HUDEP-2 (cell line): Measurements from ENCODE around the gene ABHD17C.
"Not testable (repeated sequence)": the region's sequence is repeated elsewhere in the genome, so short reads cannot be mapped to it uniquely, and the experiment has no call there.

Experiments
- DNase-seq, 76 experiments: peaks; one replicate each; lab custom pipeline; 2025; ENCODE audit not compliant: unreplicated experiment in 76 of 76; lab: John Stamatoyannopoulos, UW

Gene ABHD17C

DNA sequence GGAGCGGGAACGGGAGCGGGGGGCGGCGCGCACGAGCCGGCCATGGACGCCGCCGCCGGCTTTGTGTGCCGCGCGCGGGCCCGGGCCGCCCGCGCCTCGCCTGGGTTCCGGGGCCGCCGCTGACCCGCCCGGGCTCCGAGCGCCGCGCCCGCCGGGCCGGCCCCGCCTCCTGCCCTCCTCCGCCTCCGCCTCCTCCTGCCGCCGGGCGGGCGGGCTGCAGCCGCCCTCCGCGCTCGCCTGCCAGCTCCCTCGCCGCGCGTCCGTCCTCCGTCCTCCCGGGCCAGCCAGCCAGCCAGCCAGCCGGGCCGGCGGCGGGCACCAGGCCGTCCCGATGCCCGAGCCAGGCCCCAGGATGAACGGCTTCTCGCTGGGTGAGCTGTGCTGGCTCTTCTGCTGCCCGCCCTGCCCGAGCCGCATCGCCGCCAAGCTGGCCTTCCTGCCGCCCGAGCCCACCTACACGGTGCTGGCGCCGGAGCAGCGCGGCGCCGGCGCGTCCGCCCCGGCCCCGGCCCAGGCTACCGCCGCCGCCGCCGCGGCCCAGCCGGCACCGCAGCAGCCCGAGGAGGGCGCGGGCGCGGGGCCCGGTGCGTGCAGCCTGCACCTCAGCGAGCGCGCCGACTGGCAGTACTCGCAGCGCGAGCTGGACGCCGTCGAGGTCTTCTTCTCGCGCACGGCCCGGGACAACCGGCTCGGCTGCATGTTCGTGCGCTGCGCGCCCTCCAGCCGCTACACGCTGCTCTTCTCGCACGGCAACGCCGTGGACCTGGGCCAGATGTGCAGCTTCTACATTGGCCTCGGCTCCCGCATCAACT is at the start of gene ABHD17C:
TSS of gene ABHD17C (plus strand) at position 212 of the 812 bp plus-strand sequence. CDS start at position 332, 120 bp downstream.
- DNase-seq: peak in 38 of 76 experiments; percentile 1 to 54 (median 20)

DNA sequence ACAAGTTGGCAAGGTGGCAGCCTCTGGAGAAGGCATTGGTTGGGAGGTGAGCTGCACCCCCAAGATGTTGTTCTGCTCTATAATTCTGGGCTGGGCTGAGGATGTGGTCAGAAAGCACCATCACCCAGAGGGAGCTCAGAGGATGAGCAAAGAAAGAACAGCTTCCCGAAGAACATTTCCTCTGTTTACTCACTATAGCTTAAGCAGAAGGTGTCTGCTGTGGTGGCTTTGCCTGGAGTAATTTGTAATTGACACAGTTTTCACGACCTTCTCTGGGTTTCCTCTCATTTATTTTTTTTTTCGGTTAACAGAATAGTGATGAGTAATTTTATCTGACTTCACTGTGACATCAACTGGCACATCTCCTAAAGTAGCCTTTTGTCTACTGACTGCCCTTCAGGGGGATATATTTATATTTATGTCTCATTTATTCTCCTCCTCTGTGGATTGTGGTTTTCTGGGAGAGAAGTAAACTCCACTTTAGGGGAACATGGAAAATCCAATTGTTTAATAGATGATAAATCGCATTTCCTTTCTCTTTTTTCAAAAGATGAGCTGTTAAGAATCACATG is 49.5 kb upstream of the ABHD17C start:
- no peak for DNase-seq

DNA sequence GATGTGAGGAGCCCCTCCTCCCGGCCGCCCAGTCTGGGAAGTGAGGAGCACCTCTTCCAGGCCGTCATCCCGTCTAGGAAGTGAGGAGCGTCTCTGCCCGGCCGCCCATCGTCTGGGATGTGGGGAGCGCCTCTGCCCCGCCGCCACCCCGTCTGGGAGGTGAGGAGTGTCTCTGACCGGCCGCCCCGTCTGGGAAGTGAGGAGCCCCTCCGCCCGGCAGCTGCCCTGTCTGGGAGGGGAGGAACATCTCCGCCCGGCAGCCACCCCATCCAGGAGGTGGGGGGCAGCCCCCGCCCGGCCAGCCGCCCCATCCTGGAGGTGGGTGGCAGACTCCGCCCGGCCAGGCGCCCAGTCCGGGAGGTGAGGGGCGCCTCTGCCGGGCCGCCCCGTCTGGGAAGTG is 47.7 kb upstream of the ABHD17C start:
- not testable (repeated sequence) for DNase-seq

DNA sequence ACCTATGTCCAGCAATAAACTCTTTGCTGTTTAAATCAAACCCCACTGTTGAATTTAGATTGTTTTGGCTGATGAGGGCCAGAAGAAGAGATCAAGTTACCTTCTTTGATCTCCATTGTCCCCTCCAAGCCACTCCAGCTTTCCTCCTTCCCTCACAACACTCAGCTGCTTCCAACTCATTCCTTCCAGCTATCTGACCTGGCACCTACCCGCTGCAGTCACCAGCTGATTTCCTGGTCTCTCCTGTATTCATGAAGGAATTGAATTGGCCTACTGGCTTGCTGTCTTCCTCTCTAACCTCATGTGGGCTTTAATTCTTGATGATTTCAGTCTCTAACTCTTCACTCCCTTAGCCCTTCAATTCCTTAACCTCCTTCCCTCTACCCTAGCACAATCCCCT is 40.8 kb upstream of the ABHD17C start:
- no peak for DNase-seq

DNA sequence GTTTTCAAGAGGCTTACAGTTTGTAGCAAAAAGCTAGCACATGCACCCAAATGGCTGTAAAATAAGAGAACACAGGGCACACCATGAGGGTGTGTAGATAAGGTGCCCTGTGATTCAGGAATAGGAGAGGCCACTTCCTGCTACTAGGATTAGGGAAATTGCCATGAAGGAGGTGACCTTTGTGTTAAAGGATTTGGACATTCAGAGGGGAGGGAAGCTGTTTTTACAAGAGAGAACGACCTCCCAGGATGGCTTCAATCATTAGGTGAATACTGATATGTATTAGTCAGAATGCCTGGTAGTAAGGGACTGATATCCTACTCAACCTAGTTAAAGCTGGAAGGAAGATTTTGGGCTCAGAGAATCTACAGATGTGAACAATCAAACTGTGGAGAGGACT is 35.7 kb upstream of the ABHD17C start:
- no peak for DNase-seq

DNA sequence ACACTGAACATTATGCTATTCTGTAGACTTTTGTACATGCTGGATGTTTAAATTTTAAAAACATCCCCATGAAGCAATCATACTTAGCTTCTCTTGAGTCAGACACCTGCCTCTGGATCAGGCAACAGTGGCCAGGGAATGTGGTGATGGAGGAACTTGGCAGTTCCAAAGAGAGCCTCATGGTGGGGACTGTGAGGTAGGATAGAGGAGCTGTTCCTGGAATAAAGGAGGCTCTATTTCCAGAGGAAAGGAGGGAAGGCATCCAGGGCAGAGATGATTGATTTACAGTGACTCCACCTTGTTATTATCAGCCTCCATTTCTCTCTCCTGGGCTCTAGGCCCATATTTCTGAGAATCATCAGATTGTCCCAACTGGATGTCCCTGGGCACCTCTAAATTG is 35.0 kb upstream of the ABHD17C start:
- DNase-seq: no peak

DNA sequence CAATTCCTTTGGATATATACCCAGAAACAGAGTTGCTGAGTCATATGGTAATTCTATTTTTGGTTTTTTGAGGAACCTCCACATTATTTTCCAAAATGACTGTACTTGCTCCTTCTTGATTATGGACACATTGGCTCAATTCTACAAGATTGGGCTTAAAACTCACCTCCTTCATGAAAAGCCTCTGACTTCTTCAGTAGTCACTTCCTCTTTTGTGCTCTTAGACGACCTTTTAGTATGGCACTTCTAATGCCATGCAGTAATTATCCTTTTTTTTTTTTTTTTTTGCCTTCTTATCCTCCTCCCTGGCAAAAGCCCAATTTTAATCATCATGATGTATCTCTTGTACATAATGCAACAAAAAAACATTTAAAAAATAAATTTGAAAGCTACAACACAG is 33.0 kb upstream of the ABHD17C start:
- no peak for DNase-seq

DNA sequence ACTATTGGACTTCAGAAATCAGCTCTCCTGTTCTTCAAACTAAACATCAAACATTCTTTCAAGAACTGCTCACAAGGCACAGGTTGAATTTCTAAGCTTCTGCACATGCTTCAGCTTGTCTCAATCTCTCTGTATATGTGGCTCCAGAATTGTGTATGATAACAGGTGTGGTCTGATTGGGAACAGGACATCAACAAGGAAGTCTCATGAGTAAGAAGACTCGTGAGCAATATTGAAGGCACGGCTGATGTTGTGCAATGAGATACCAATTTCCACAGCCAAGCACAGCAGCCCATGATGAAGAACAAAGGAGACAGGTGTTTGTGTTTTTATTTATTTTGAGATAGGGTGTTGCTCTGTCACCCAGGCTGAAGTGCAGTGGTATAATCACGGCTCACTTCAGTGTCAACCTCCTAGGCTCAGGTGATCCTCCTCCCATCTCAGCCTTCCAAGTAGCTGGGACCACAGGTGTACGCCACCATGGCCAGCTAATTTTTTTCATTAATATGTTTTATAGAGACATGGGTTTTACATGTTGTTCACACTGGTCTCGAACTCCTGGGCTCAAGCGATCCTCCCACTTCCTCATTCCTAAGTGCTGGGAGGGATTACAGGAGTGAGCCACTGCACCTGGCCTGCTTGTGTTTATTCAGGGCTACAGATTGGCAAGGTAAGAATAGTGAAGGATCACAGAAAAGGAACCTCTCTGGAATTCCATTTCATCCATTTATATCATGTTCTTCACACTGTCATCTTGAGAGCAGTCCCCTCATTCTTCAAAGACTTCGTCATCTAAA is 32.2 kb upstream of the ABHD17C start:
- DNase-seq: no peak

DNA sequence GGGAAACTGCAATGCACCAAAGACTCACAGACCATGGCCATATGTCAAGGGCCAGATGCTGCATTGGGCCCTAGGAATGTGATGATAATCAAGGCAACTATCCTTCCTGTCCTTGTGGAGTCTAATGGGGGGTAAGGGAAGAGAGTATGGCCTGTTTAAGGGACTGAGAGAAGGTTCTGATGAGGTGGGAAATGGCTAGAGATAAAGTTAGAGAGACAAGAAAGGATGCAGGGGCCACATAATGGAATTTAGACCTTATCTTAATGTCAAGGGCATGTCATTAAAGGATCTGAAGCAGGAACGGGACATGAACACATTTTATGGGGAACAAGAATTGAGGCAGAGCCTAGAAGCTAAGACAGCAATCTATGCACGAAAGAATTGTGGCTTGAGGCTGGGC is 30.0 kb upstream of the ABHD17C start:
- DNase-seq: no peak

DNA sequence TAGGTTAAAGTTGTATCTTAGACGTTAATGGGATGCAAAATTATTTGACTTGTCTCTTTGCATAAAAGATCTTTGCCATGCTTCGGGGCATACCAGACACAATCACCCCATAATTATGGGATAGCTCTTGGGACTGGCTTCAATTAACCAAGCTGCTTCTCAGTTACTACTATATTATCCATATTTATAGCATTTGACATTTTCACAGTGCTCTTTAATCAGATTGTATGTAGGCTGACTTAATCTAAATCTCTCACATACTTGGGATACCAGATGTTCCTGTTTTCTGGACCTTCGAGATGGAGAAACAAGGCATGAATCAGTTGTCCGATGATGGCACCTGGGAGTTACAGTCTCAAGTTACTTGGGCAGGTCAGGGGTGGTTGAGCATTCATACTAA is 27.2 kb upstream of the ABHD17C start:
- no peak for DNase-seq

DNA sequence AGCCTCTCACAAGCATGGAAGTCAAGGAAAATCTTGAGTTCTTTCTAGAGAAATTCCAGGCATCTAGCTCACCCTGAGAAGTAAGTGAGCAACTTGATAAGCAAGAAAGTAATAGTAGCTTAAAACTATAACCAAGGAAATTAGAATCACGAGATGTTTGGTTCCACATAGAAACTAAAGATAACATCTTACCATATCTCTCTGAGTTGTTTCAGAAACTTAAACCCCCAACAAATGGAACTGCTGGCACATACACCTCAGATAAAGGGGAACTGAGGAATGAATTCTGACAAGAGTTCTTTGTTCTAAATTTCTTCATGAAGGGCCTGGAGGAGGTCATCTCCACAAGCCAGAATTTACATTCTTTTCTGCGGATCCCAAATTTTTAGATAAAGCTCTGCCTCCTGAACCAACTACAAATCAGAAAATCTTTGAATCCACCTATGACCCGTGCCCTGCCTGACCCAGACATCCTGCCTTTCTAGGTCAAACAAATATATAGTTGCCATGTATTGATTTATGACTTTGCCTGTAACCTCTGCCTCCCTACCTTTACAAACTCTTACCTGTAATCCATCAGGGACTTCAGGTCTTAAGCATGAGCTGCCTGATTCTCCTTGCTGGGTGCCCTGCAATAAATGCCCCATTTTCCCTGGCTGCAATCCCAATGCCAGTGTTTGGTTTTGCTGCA is 26.4 kb upstream of the ABHD17C start:
- no peak for DNase-seq

DNA sequence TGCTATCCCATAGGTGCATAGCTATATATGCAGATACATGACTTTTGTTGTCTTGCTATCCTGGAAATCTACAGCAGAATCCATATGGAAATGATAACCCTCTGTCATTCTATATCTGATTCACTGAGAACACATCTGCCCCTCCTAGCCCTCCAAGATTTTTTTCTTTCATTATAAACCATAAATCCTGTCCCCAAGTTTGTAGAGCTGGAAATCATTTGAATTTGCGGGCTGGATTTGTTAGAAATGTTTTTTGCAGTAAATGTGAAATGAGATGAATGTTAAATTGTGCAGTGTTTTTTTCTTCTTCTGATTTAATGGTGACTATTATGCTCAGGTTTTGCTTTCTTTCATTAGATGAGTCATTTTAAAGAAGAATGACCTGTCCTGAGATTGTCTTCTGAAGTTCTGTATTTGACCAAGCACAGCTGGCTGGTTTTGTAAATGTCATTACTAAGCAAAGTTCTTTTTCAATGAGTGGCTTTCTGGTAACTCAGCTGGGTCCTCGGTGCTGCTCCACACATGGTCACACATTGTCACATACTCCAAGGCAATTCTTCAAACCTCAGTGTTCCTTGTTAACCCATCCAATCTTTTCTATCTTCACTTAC is 25.3 kb upstream of the ABHD17C start:
- no peak for DNase-seq

DNA sequence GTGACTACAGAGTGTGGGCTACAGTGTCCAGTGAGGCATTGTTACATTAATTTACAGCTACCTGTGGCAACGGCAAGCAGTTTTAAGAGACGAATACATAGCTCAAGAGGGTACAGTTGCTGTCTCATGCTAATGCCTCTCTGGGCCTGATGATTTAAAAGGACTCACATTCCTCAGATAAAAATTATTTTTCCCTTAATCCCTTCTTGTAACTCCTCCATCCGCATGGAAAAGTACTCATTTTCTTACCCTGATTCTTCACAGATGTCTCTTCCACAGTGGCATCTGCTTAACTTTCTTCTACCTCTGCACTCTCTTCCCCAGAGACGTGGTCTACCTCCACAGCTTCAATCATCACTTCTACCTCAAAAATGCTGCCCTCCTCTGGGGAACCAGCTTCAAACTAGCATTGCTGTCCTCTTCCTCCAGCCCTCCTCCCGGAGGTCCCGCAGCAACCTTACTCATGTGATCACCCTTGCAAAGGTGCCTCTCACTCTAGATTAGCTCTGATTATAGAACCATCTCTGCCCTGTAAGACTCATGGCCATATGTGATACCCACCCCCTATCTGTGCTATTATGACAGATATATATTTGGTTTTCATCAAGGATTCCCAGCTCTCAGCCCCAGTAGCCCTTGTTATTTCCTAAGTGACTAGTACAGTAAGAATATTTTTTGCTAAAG is 21.4 kb upstream of the ABHD17C start:
- DNase-seq: no peak

DNA sequence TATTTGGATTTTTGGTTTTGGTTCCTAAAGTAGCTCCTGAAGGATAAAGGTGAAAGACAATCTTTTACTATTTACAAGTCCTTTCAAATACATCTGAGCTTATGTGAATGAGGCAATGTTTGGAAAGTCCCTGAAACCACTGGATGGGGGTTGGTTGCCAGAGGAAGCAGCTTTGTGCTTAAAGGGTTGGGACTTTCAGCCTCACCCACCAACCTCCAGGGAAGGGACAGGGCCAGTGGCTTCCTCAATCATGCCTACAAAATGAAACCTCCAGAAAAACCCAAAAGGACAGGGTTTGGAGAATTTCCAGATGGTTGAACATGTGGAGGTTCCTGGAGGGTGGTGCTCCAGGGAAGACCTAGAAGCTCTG is 20.9 kb upstream of the ABHD17C start:
- no peak for DNase-seq

DNA sequence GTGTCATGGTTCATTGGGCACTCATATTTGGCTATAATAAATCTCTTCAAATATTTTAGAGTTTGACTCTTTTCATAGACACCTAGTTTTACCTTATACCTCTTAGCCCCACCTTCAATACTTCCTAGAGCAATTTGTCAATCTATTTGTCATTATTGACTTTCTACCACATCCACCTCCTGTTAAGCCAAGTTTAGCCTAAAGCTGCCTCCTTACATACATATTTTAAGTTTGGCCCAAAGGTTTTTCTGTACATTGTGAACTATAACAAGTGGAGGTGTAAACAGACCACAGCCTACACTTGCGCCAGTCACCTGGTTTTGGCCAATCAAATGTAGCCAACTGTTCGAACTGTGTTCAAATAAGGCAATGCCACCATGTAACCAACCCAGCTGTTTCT is 18.1 kb upstream of the ABHD17C start:
- DNase-seq: no peak

DNA sequence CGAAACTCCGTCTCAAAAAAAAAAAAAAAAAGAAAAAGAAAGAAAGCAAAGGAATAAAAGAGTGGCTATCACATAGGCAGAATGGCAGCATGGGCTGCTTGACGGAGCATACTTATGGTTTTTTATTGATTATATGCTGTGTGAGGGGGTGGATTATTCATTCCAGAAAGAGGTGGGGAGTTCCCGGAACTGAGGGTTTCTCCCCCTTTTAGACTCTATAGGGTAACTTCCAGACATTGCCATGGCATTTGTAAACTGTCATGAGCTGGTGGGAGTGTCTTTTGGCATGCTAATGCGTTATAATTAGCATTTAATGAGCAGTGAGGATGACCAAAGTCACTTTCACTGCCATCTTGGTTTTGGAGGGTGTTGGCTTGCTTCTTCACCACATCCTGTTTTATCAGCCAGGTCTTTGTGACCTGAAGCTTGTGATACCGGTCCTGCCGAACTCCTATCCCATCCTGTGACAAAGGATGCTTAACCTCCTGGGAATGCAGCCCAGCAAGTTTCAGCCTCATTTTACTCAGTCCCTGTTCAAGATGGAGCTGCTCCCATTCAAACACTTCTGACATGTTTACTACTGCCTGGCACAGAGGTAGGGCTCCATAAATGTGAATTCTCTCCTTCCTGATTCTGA is 15.8 kb upstream of the ABHD17C start:
- no peak for DNase-seq

DNA sequence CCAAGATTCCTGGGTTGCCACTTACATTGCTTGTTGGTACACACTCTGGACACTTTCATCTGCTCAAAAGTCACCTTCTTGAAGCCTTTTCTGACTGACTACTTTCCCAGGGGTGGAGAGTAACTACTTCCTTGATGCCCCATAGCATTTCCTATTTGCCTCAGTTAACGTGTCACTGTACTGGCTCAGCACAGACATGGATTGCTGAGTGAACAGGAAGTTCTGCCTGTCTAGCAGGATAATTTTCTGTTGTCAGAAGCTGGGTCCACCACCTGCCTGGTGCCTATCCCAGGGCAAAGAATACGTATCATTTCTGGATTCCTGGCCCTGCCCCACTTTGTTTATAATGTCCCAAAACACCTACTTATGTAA is 15.3 kb upstream of the ABHD17C start:
- DNase-seq: no peak

DNA sequence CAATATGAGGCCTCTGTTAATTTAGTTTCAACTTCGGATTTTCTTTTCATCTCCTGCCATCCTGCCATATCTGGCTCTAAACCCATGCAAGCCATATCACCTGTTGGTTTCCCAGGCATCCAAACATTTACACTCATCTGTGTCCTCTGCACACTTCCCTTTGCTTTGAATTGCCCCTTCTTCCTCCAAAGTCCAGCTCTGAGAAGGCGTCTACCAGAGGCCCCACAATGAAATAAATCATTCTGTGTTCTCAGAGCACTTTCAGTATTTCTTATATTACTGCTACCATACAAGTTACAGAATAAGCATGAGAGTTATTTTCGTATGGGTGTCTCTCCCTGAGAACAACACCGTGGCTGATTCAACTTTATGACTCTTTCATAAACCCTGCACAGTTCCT is 12.9 kb upstream of the ABHD17C start:
- no peak for DNase-seq

DNA sequence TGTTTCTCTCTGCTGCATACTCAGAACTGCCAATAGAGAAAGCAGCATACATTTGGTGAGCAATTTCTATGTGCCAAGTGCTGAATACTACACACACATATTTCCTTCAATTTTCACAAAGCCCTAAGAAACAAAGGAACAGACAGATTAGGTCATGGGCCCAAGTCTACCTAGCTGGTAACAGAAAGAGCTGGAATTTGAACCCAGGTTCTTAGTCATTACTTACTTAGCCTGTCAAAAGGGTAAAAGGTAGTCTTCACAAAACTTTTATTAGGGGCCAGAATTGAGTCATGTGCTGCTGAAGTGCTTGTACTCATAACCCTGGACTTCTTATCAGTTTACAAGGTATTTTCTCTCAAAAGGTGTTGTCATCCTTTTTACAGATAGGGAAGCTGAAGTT is 10.4 kb upstream of the ABHD17C start:
- DNase-seq: no peak

DNA sequence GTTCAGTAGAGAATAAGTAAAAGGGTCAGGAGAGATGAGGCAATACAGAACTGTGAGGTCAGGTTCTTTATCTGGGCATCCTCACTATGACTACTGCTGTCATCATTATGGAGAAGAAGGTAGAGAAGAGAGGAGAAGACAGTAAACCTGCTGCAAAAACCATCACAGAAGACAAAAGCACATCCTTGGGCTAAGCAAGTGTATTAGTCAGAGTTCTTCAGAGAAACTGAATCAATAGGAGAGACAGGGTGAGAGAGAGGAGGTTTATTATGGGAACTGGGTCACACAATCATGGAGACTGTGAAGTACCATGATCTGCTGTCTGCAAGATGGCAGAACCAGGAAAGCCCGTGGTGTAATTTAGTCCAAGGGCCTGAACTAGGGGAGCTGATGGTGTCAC is 9.5 kb upstream of the ABHD17C start:
- no peak for DNase-seq
